ENCODE measurements around the gene ZGLP1.
"Not testable (repeated sequence)": the region's sequence is repeated elsewhere in the genome, so short reads cannot be mapped to it uniquely, and the experiment has no call there.

DNA sequence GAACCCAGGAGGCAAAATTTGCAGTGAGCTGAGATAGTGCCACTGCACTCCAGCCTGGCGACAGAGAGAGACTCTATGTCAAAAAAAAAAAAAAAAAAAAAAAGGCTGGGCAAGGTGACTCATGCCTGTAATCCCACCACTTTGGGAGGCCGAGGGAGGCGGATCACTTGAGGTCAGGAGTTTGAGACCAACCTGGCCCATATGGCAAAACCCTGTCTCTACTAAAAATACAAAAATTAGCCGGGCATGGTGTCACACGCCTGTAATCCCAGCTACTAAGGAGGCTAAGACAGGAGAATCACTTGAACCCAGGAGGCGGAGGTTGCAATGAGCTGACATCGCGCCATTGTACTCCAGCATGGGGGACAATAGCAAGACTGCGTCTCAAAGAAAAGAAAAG lies 27.1 kb upstream of the ZGLP1 start:
- TF ChIP-seq CTCF (conservative IDR thresholded peaks at IDR 0.05; ENCODE audit: low read depth, low read length); EZH2phosphoT487 (IDR thresholded peaks at IDR 0.05; ENCODE audit: borderline replicate concordance, low read length): not testable (repeated sequence)

All from PC-3 (cell line).